ENCODE data around the gene TRIP10.

- TF ChIP-seq CTCF (IDR thresholded peaks at IDR 0.05) = no peak
- TF ChIP-seq POLR2A (IDR thresholded peaks at IDR 0.05) = no peak
Measured at GRCh38 chr19:6797646-6798045, 58.2 kb downstream of the TRIP10 start.
